Neural progenitor cell (in vitro differentiated cells): Measurements from ENCODE around the gene ZRANB3. TPM values are rescaled to one million over a fixed set of nuclear protein-coding genes. Genes with fewer than 3 reads are reported as not detected.

ENCODE experiments used
- DNase-seq: peaks from one replicate; pipeline ENCODE4 v3.0.0-alpha.2; 2016; ENCODE audit warnings: low spot score
- H2AFZ ChIP-seq: fragments of 200-600 bp; sonication (generic); replicated peaks from 2 replicates; pipeline ENCODE4 v1.6.1; 2016; ENCODE audit warnings: antibody characterized with exemption
- H3F3A ChIP-seq: fragments of 200-600 bp; sonication (generic); 2 replicates; pipeline ENCODE4 v1.6.1; 2016; ENCODE audit warnings: antibody characterized with exemption, low read depth
- H3K27ac ChIP-seq: fragments of 200-600 bp; sonication (generic); 2 replicates; pipeline ENCODE4 v1.5.1; 2016; ENCODE audit warnings: mild to moderate bottlenecking
- H3K27me3 ChIP-seq: fragments of 200-600 bp; sonication (generic); 2 replicates; pipeline ENCODE4 v1.6.1; 2016; ENCODE audit warnings: mild to moderate bottlenecking, moderate library complexity
- H3K36me3 ChIP-seq: fragments of 200-600 bp; sonication (generic); 2 replicates; pipeline ENCODE4 v1.5.1; 2016
- H3K4me1 ChIP-seq: fragments of 200-600 bp; sonication (generic); 2 replicates; pipeline ENCODE4 v1.6.1; 2016; ENCODE audit warnings: mixed run types
- H3K4me2 ChIP-seq: fragments of 200-600 bp; sonication (generic); 2 replicates; pipeline ENCODE4 v1.6.1; 2016
- H3K4me3 ChIP-seq: fragments of 200-600 bp; sonication (generic); 2 replicates; pipeline ENCODE4 v1.5.1; 2016
- H3K79me2 ChIP-seq: fragments of 200-600 bp; sonication (generic); 2 replicates; pipeline ENCODE4 v1.6.1; 2016; ENCODE audit warnings: low read depth
- H3K9ac ChIP-seq: fragments of 200-600 bp; sonication (generic); 2 replicates; pipeline ENCODE4 v1.6.1; 2016
- H3K9me3 ChIP-seq: fragments of 200-600 bp; sonication (generic); 2 replicates; pipeline ENCODE4 v1.5.1; 2016; ENCODE audit warnings: low read depth
- H4K20me1 ChIP-seq: fragments of 200-600 bp; sonication (generic); 2 replicates; pipeline ENCODE4 v1.6.1; 2016; ENCODE audit warnings: low read depth
- H3K27ac Mint-ChIP-seq: 3 replicates; pipeline ENCODE4 v1.8.0; 2021; ENCODE audit warnings: mixed read lengths
- H3K27me3 Mint-ChIP-seq: 2 replicates; pipeline ENCODE4 v1.8.0; 2022; ENCODE audit warnings: low read depth, mild to moderate bottlenecking, inconsistent platforms, moderate library complexity, mixed read lengths; ENCODE audit not compliant: insufficient read depth
- H3K36me3 Mint-ChIP-seq: 3 replicates; pipeline ENCODE4 v1.8.0; 2021; ENCODE audit warnings: mixed read lengths
- H3K4me1 Mint-ChIP-seq: 3 replicates; pipeline ENCODE4 v1.8.0; 2021; ENCODE audit warnings: mixed read lengths
- H3K4me3 Mint-ChIP-seq: 3 replicates; pipeline ENCODE4 v1.8.0; 2021; ENCODE audit warnings: mild to moderate bottlenecking, moderate library complexity, mixed read lengths
- H3K9me3 Mint-ChIP-seq: 3 replicates; pipeline ENCODE4 v1.8.0; 2020; ENCODE audit warnings: mixed read lengths
- CTCF ChIP-seq: fragments of 200-600 bp; sonication (generic); IDR thresholded peaks from 2 replicates; pipeline ENCODE4 v1.5.1; 2017; ENCODE audit warnings: antibody characterized with exemption, mild to moderate bottlenecking
- EZH2 ChIP-seq: fragments of 200-600 bp; sonication (generic); IDR thresholded peaks from 2 replicates; pipeline ENCODE4 v1.6.1; 2017; ENCODE audit warnings: antibody characterized with exemption, mild to moderate bottlenecking, moderate library complexity
- EZH2phosphoT487 ChIP-seq: fragments of 200-600 bp; sonication (generic); IDR thresholded peaks from 2 replicates; pipeline ENCODE4 v1.6.1; 2017; ENCODE audit warnings: antibody characterized with exemption
- total RNA-seq: library from RNA; depleted of rRNA; stranded (reverse); fragments of >200 nt; gene quantifications from 2 replicates; pipeline ENCODE4 v1.2.3, GENCODE V29; 2015; ENCODE audit warnings: low replicate concordance

The ZRANB3 gene
- total RNA-seq, 1 donor from 2014 or later, result 35.9 TPM

DNA sequence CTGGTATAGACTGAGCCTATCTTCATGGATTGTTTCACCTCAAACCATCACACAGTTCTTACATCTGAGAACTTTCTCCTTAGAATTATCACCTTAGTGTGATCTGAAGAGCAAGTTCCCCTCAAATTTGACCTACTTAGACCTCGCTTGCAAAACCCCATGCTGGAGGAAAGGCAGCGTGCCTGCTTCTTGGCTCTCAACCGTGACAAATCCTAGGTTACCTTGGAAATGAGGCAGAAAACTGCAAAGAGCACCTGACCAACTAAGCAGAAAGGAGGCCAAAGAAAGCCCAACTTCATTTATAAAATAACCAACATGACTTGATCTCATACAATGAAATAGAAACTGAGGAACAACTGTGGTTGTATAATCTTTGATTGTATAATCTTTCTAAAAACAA, 332.5 kb downstream of the ZRANB3 start:
- H3K4me1 ChIP-seq, result no peaks in the 10 kb centered on the region
- H3K36me3 Mint-ChIP-seq, result peaks cover 8% of the 10 kb centered on the region
- H3K79me2 ChIP-seq, result no peaks in the 10 kb centered on the region
- no peaks in the 10 kb centered on the region for H3K27me3 ChIP-seq
- H3K4me3 Mint-ChIP-seq, result no peak overlapping the region
- H3K9me3 Mint-ChIP-seq, result peaks cover 4% of the 10 kb centered on the region
- no peaks in the 10 kb centered on the region for H3K9me3 ChIP-seq
- TF ChIP-seq CTCF, result no peak
- no peak for TF ChIP-seq EZH2
- TF ChIP-seq EZH2phosphoT487, result no peak
- H3K4me1 Mint-ChIP-seq, result peaks cover 16% of the 10 kb centered on the region
- H3K4me2 ChIP-seq, result no peak overlapping the region
- peak overlapping the region; percentile 78 for H3K27ac Mint-ChIP-seq
- no peak overlapping the region for H3K27ac ChIP-seq
- H3F3A ChIP-seq, result no peaks in the 10 kb centered on the region
- no peak overlapping the region for H2AFZ ChIP-seq
- H3K27me3 Mint-ChIP-seq, result no peaks in the 10 kb centered on the region
- H3K4me3 ChIP-seq, result no peak overlapping the region
- no peak for DNase-seq
- no peaks in the 10 kb centered on the region for H4K20me1 ChIP-seq
- no peak overlapping the region for H3K9ac ChIP-seq
- H3K36me3 ChIP-seq, result no peaks in the 10 kb centered on the region

- H3K4me3 Mint-ChIP-seq, result no peak overlapping the region
- H3K36me3 Mint-ChIP-seq, result peaks cover 18% of the 10 kb centered on the region
- H3K4me1 Mint-ChIP-seq, result no peaks in the 10 kb centered on the region
- H3K27me3 Mint-ChIP-seq, result peaks cover 3% of the 10 kb centered on the region
- Histone ChIP-seq H3K79me2 (no peaks in the 10 kb centered on the region), H3K27me3 (no peaks in the 10 kb centered on the region), H3K4me3 (no peak overlapping the region), H3K9ac (no peak overlapping the region), H4K20me1 (no peaks in the 10 kb centered on the region), H3K4me2 (no peak overlapping the region), H3F3A (no peaks in the 10 kb centered on the region), H2AFZ (no peak overlapping the region), H3K36me3 (no peaks in the 10 kb centered on the region), H3K27ac (no peak overlapping the region), H3K9me3 (peaks cover 3% of the 10 kb centered on the region), H3K4me1 (no peaks in the 10 kb centered on the region)
- TF ChIP-seq EZH2 (no peak), CTCF (no peak), EZH2phosphoT487 (no peak)
- no peak overlapping the region for H3K27ac Mint-ChIP-seq
- peaks cover 38% of the 10 kb centered on the region for H3K9me3 Mint-ChIP-seq
- no peak for DNase-seq
These were observed 340.2 kb downstream of the ZRANB3 start for GRCh38 chr2:135190799-135191198.

DNA sequence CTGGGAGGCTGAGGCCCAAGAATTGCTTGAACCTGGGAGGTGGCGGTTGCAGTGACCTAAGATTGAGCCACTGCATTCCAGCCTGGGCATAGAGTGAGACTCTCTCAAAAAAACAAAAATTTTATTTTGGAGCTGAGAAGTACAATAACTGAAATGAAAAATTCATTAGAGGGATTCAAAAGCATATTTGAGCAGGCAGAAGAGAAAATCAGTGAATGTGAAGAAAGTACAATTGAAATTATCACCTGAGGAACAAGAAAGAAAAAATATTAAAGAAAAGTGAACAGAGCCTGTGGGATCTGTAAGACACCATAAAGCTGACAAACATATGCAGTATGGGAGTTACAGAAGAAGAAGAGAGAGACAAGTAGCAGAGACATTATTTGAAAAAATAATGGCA, 341.9 kb downstream of the ZRANB3 start:
- no peak overlapping the region for H3K9ac ChIP-seq
- H3K79me2 ChIP-seq, result no peaks in the 10 kb centered on the region
- Mint-ChIP-seq H3K4me3 (no peak overlapping the region), H3K9me3 (peaks cover 35% of the 10 kb centered on the region), H3K27me3 (peaks cover 3% of the 10 kb centered on the region), H3K36me3 (peaks cover 16% of the 10 kb centered on the region), H3K27ac (no peak overlapping the region), H3K4me1 (no peaks in the 10 kb centered on the region)
- no peaks in the 10 kb centered on the region for H3F3A ChIP-seq
- H3K4me1 ChIP-seq, result no peaks in the 10 kb centered on the region
- H3K27ac ChIP-seq, result no peak overlapping the region
- H3K9me3 ChIP-seq, result peaks cover 3% of the 10 kb centered on the region
- DNase-seq, result no peak
- no peak overlapping the region for H3K4me3 ChIP-seq
- H3K4me2 ChIP-seq, result no peak overlapping the region
- TF ChIP-seq CTCF (no peak), EZH2phosphoT487 (no peak), EZH2 (no peak)
- no peaks in the 10 kb centered on the region for H4K20me1 ChIP-seq
- no peaks in the 10 kb centered on the region for H3K27me3 ChIP-seq
- no peaks in the 10 kb centered on the region for H3K36me3 ChIP-seq
- no peak overlapping the region for H2AFZ ChIP-seq
